Activated naive CD8-positive, alpha-beta T cell treated with anti-CD3 and anti-CD28 coated beads, Interleukin-2, amount 50 U/mL, for 16 hours (primary cell): Measurements from ENCODE around the gene TACC2.

ENCODE experiments used
- DNase-seq: peaks from one replicate; pipeline ENCODE4 v3.0.0-alpha.2; 2020; ENCODE audit warnings: low read depth, low spot score

Gene TACC2

GRCh38 chr10:122219340-122219739, 230.4 kb downstream of the TACC2 start:
- no peak for DNase-seq

- DNase-seq = no peak
Measured at GRCh38 chr10:122220736-122221135, 231.8 kb downstream of the TACC2 start.

GRCh38 chr10:122221958-122222357, 233.0 kb downstream of the TACC2 start:
- DNase-seq = no peak

- no peak for DNase-seq
Measured at GRCh38 chr10:122222638-122223037, 233.7 kb downstream of the TACC2 start.

- DNase-seq = no peak
Measured at GRCh38 chr10:122224159-122224558, 235.2 kb downstream of the TACC2 start.

- no peak for DNase-seq
Measured at GRCh38 chr10:122225330-122225729, 236.4 kb downstream of the TACC2 start.

GRCh38 chr10:122227754-122228153, 238.8 kb downstream of the TACC2 start:
- DNase-seq = no peak

GRCh38 chr10:122229666-122230065, 240.7 kb downstream of the TACC2 start:
- DNase-seq = no peak

- no peak for DNase-seq
Measured at GRCh38 chr10:122230222-122230621, 241.3 kb downstream of the TACC2 start.

GRCh38 chr10:122232769-122233168, 243.8 kb downstream of the TACC2 start:
- no peak for DNase-seq

GRCh38 chr10:122233857-122234348, 244.9 kb downstream of the TACC2 start:
- no peak for DNase-seq

GRCh38 chr10:122234416-122234815, 245.5 kb downstream of the TACC2 start:
- no peak for DNase-seq

- no peak for DNase-seq
Measured at GRCh38 chr10:122236690-122237306, 247.8 kb downstream of the TACC2 start.

- no peak for DNase-seq
Measured at GRCh38 chr10:122237331-122237990, 248.5 kb downstream of the TACC2 start.

GRCh38 chr10:122239578-122240257, 250.8 kb downstream of the TACC2 start:
- DNase-seq = no peak

GRCh38 chr10:122240401-122240800, 251.4 kb downstream of the TACC2 start:
- DNase-seq = no peak

- DNase-seq = no peak
Measured at GRCh38 chr10:122241836-122242235, 252.9 kb downstream of the TACC2 start.

GRCh38 chr10:122243550-122243949, 254.6 kb downstream of the TACC2 start:
- no peak for DNase-seq

GRCh38 chr10:122244001-122244975, 255.3 kb downstream of the TACC2 start:
- no peak for DNase-seq

GRCh38 chr10:122245136-122245535, 256.2 kb downstream of the TACC2 start:
- DNase-seq = no peak

- no peak for DNase-seq
Measured at GRCh38 chr10:122245897-122246296, 256.9 kb downstream of the TACC2 start.
